ENCODE results near the gene BUD13. TPM values are rescaled to one million over a fixed set of nuclear protein-coding genes. Genes with fewer than 3 reads are reported as not detected.

The BUD13 gene
- total RNA-seq, 2 donors from 2014 or later = 8.9 to 15.8 TPM

DNA sequence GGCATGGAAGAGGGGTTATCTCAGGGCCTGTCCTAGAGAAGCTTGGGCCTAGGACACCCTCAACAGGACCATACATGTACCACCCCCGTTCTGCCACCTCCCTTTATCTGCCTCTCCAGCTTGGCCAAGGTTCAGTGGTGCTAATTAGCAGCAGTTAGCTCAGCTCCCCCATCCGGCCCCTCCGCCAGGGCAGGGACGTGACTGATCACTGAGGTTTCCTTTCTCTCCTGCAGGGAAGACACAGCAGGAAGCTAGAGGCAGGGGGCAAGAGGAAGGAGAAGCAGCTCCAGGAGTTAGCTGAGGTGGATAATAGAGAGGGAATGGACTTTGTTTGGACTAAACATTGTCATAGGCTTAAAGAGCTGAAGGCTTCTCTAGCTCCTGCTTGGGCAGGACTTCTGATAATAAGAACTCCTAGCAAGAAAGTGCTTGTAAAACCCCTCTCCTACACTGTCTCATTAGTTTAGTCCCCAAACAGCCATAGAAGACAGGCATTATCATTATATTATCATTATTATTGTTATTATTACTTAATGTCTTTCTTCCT, 53.8 kb downstream of the BUD13 start:
- Histone ChIP-seq H3K4me1 (no peaks in the 10 kb centered on the region), H3K36me3 (replicated peaks in 1 of 2; ENCODE audit: insufficient read depth in 1 of 2, low read depth in 2 of 2) (no peaks in the 10 kb centered on the region), H3K9me3 (no peaks in the 10 kb centered on the region), H3K27me3 (no peaks in the 10 kb centered on the region), H3K27ac (no peak overlapping the region), H3K4me3 (no peak overlapping the region)
- TF ChIP-seq, protein P1, sequence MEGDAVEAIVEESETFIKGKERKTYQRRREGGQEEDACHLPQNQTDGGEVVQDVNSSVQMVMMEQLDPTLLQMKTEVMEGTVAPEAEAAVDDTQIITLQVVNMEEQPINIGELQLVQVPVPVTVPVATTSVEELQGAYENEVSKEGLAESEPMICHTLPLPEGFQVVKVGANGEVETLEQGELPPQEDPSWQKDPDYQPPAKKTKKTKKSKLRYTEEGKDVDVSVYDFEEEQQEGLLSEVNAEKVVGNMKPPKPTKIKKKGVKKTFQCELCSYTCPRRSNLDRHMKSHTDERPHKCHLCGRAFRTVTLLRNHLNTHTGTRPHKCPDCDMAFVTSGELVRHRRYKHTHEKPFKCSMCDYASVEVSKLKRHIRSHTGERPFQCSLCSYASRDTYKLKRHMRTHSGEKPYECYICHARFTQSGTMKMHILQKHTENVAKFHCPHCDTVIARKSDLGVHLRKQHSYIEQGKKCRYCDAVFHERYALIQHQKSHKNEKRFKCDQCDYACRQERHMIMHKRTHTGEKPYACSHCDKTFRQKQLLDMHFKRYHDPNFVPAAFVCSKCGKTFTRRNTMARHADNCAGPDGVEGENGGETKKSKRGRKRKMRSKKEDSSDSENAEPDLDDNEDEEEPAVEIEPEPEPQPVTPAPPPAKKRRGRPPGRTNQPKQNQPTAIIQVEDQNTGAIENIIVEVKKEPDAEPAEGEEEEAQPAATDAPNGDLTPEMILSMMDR (IDR thresholded peaks at IDR 0.05) = no peak
- 62 to 69% methylated on average over 4 of the region's 4 CpGs for WGBS, 2 donors
- no peak for DNase-seq
- intact Hi-C loops (cut with DNase I) = no loop called here
- no peak for ATAC-seq

DNA sequence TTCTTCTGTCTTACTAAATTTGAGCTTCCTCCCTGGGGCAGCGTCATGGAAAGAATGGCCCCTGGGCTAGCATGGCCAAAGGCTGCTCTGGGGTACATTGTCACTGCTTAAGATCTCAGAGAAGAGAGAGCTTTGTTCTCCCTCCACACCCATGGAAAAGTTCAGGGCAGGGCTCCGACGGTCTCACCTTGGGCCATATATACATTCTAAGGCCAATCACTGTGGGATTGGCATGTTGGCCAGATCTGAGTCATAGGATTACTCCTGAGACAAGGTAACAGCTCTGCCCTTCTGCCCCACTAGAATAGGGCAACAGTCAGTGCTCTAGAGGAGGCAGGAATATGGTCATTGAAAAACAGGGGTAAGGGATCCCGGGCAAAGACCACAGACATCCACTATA, 56.2 kb downstream of the BUD13 start:
- ATAC-seq = no peak
- H3K27me3 ChIP-seq = no peaks in the 10 kb centered on the region
- DNase-seq = no peak
- WGBS, 2 donors = 72 to 83% methylated on average over 4 of the region's 4 CpGs
- H3K9me3 ChIP-seq = no peaks in the 10 kb centered on the region
- TF ChIP-seq, protein P1 (IDR thresholded peaks at IDR 0.05) = no peak
- TF ChIP-seq POLR2A (IDR thresholded peaks at IDR 0.05) = no peak
- H3K4me3 ChIP-seq = no peak overlapping the region
- no peaks in the 10 kb centered on the region for H3K4me1 ChIP-seq
- H3K36me3 ChIP-seq (replicated peaks in 1 of 2; ENCODE audit: insufficient read depth in 1 of 2, low read depth in 2 of 2) = no peaks in the 10 kb centered on the region
- no peak overlapping the region for H3K27ac ChIP-seq
- intact Hi-C loops (cut with DNase I) = no loop called here

DNA sequence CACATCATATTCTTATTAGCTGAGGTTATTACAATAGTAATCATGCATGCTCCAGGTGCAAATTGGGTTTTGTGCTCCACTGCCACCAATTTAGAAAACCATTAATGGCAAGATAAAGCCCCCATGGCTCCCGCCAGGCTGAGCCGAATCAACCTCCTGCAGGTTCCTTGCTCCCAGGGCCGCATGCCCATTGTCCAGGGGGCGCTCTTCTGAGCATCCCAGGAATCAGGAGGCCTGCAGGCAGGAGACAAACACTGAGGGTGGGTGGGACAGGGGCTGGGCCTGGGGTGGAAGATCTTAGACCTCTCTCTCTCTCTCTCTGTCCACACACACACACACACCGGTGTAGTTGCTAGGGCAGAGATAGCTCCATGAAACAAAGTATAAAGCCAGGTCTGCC, 57.4 kb downstream of the BUD13 start:
- H3K4me1 ChIP-seq = no peaks in the 10 kb centered on the region
- H3K27me3 ChIP-seq = no peaks in the 10 kb centered on the region
- TF ChIP-seq POLR2A (IDR thresholded peaks at IDR 0.05) = no peak
- TF ChIP-seq, protein P1 (IDR thresholded peaks at IDR 0.05) = no peak
- H3K27ac ChIP-seq = no peak overlapping the region
- WGBS, 2 donors = 79 to 84% methylated on average over 5 of the region's 5 CpGs
- H3K4me3 ChIP-seq = no peak overlapping the region
- intact Hi-C loops (cut with DNase I) = no loop called here
- ATAC-seq (no peak), DNase-seq (no peak)
- H3K9me3 ChIP-seq = no peaks in the 10 kb centered on the region
- no peaks in the 10 kb centered on the region for H3K36me3 ChIP-seq (replicated peaks in 1 of 2; ENCODE audit: insufficient read depth in 1 of 2, low read depth in 2 of 2)

DNA sequence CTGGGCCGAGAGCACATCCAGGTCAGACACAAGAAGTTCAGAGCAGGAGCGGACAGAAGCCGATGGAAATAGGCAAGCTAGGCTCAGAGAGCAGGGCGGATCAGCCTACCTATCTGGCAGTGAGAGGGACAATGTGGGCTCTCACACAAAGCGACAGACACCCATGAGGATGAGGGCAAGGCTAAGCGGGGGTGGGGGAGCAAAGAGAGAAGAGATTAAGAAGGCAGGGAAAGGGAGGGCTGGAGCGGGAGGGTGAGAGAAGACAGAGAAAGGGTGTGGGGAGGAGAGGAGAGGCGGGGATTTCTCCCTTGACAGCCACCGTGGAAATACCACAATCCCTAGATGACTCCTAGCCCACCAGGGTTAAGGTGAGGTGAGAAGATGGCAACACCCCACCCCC, 57.9 kb downstream of the BUD13 start:
- 72 to 88% methylated on average over 9 of the region's 9 CpGs for WGBS, 2 donors
- H3K27me3 ChIP-seq = no peaks in the 10 kb centered on the region

DNA sequence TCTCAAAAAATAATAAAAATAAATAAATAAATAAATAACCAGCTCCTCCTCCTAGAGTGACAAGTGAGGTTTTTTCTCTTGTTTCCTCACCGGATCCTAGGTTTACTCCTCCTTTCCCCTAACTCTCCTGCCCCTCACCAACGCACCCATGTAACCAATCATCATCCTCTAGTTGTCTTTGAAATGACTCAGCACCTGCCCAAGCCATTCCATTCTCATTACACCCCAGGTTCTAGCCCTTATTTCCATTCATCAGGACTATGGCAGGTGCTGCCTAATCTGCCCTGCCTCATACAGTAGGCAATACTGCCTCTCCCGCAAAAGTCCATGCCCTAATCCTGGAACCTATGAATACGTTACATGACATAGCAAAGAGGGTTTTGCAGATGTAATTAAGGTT, 60.4 kb downstream of the BUD13 start:
- no peak overlapping the region for H3K4me3 ChIP-seq
- no peaks in the 10 kb centered on the region for H3K27me3 ChIP-seq
- DNase-seq (no peak), ATAC-seq (no peak)
- H3K27ac ChIP-seq = no peak overlapping the region
- intact Hi-C loops (cut with DNase I) = no loop called here
- WGBS, 2 donors = 91 to 99% methylated on average over 4 of the region's 4 CpGs
- TF ChIP-seq, protein P1 (IDR thresholded peaks at IDR 0.05) = no peak
- TF ChIP-seq POLR2A (IDR thresholded peaks at IDR 0.05) = no peak
- no peaks in the 10 kb centered on the region for H3K36me3 ChIP-seq (replicated peaks in 1 of 2; ENCODE audit: insufficient read depth in 1 of 2, low read depth in 2 of 2)
- H3K4me1 ChIP-seq = peaks cover 3% of the 10 kb centered on the region
- no peaks in the 10 kb centered on the region for H3K9me3 ChIP-seq

More for the DNA sequence above, 57.9 kb downstream of the BUD13 start:
- intact Hi-C loops (cut with DNase I) = no loop called here
- TF ChIP-seq POLR2A (IDR thresholded peaks at IDR 0.05) = no peak
- TF ChIP-seq, protein P1 (IDR thresholded peaks at IDR 0.05) = no peak
- no peak overlapping the region for H3K4me3 ChIP-seq
- DNase-seq (no peak), ATAC-seq (no peak)
- no peaks in the 10 kb centered on the region for H3K9me3 ChIP-seq
- no peaks in the 10 kb centered on the region for H3K36me3 ChIP-seq (replicated peaks in 1 of 2; ENCODE audit: insufficient read depth in 1 of 2, low read depth in 2 of 2)
- no peak overlapping the region for H3K27ac ChIP-seq
- H3K4me1 ChIP-seq = no peaks in the 10 kb centered on the region

All from body of pancreas (tissue), 4 donors.